Muscle of leg (tissue), 11 donors: ENCODE measurements around the gene HERPUD2. TPM values are rescaled to one million over a fixed set of nuclear protein-coding genes. Genes with fewer than 3 reads are reported as not detected.
"Not testable (repeated sequence)": the region's sequence is repeated elsewhere in the genome, so short reads cannot be mapped to it uniquely, and the experiment has no call there.

Source experiments
- DNase-seq: peaks from one replicate; pipeline ENCODE4 v3.0.0; 2013
- H3K27ac ChIP-seq: one replicate; pipeline ENCODE4 v1.5.1; 2013; ENCODE audit warnings: mild to moderate bottlenecking, low read length, control low read depth
- H3K27me3 ChIP-seq: one replicate; pipeline ENCODE4 v1.6.1; 2013; ENCODE audit warnings: low read length; ENCODE audit not compliant: control insufficient read depth, insufficient read depth
- H3K36me3 ChIP-seq: one replicate; pipeline ENCODE4 v1.6.1; 2013; ENCODE audit warnings: low read length; ENCODE audit not compliant: control insufficient read depth, insufficient read depth
- H3K4me1 ChIP-seq: one replicate; pipeline ENCODE4 v1.6.1; 2013; ENCODE audit warnings: low read length; ENCODE audit not compliant: control insufficient read depth, insufficient read depth
- H3K4me3 ChIP-seq: one replicate; pipeline ENCODE4 v1.5.1; 2013; ENCODE audit warnings: low read length, control low read depth
- H3K9me3 ChIP-seq: replicated peaks from 2 replicates; pipeline ENCODE4 v1.6.1; 2013; ENCODE audit warnings: low read depth, low read length; ENCODE audit not compliant: control insufficient read depth
- WGBS: methylation state at CpG from one replicate; pipeline ENCODE4 v1.1.5; 2013; ENCODE audit warnings: missing lambda C conversion rate; ENCODE audit not compliant: insufficient coverage; 5-methylcytosine and 5-hydroxymethylcytosine counted together
- polyA plus RNA-seq, 8 donors: library from polyadenylated mRNA; unstranded; fragments of 120-200 nt; gene quantifications; one replicate each; pipeline versions ENCODE4 v1.2.1 to v1.2.3, GENCODE V29; 2013; ENCODE audit warnings: inconsistent platforms in 1 of 8, low replicate concordance in 1 of 8; ENCODE audit not compliant: insufficient read length in 8 of 8, insufficient read depth in 1 of 8
- total RNA-seq: library from RNA; stranded (reverse); fragments of 120-200 nt; gene quantifications from one replicate; pipeline ENCODE4 v1.2.4, GENCODE V29; 2013

The HERPUD2 gene
- total and polyA plus RNA-seq, 9 donors: 15.1 to 27.0 (median 22.3) TPM

- Histone ChIP-seq H3K27me3 (no peaks in the 10 kb centered on the region), H3K9me3 (no peaks in the 10 kb centered on the region), H3K4me1 (no peaks in the 10 kb centered on the region), H3K4me3 (no peak overlapping the region), H3K27ac (no peak overlapping the region), H3K36me3 (no peaks in the 10 kb centered on the region)
- WGBS: no CpG with 5 or more reads among the region's 5 CpGs
- DNase-seq: no peak
Observed at GRCh38 chr7:35685781-35686180, 9.2 kb downstream of the HERPUD2 start.

GRCh38 chr7:35681231-35682029 lies 13.5 kb downstream of the HERPUD2 start:
- Histone ChIP-seq H3K36me3 (no peaks in the 10 kb centered on the region), H3K4me1 (no peaks in the 10 kb centered on the region), H3K27me3 (no peaks in the 10 kb centered on the region), H3K9me3 (no peaks in the 10 kb centered on the region), H3K27ac (no peak overlapping the region), H3K4me3 (no peak overlapping the region)
- DNase-seq: no peak
- WGBS: no CpG with 5 or more reads among the region's 1 CpG

GRCh38 chr7:35680403-35681013 lies 14.4 kb downstream of the HERPUD2 start:
- Histone ChIP-seq H3K27me3 (no peaks in the 10 kb centered on the region), H3K9me3 (no peaks in the 10 kb centered on the region), H3K36me3 (no peaks in the 10 kb centered on the region), H3K4me3 (no peak overlapping the region), H3K27ac (no peak overlapping the region), H3K4me1 (no peaks in the 10 kb centered on the region)
- DNase-seq: no peak
- 79% methylated on average over 1 of the region's 2 CpGs for WGBS

GRCh38 chr7:35677582-35678356 lies 17.2 kb downstream of the HERPUD2 start:
- no peak overlapping the region for H3K27ac ChIP-seq
- no peaks in the 10 kb centered on the region for H3K36me3 ChIP-seq
- no peaks in the 10 kb centered on the region for H3K4me1 ChIP-seq
- no peak for DNase-seq
- no peaks in the 10 kb centered on the region for H3K27me3 ChIP-seq
- H3K9me3 ChIP-seq: no peaks in the 10 kb centered on the region
- 100% methylated on average over 1 of the region's 3 CpGs for WGBS
- H3K4me3 ChIP-seq: no peak overlapping the region

- Histone ChIP-seq H3K27ac (no peak overlapping the region), H3K4me1 (no peaks in the 10 kb centered on the region), H3K4me3 (no peak overlapping the region), H3K36me3 (no peaks in the 10 kb centered on the region), H3K9me3 (no peaks in the 10 kb centered on the region), H3K27me3 (no peaks in the 10 kb centered on the region)
- DNase-seq: no peak
- no CpG with 5 or more reads among the region's 1 CpG for WGBS
Observed at GRCh38 chr7:35676211-35676610, 18.7 kb downstream of the HERPUD2 start.

- Histone ChIP-seq H3K36me3 (peaks cover 7% of the 10 kb centered on the region), H3K27me3 (no peaks in the 10 kb centered on the region), H3K4me1 (no peaks in the 10 kb centered on the region), H3K9me3 (peaks cover 4% of the 10 kb centered on the region), H3K4me3 (no peak overlapping the region), H3K27ac (no peak overlapping the region)
- no CpG with 5 or more reads among the region's 3 CpGs for WGBS
- no peak for DNase-seq
Observed at GRCh38 chr7:35670856-35671569, 23.9 kb downstream of the HERPUD2 start.

GRCh38 chr7:35660411-35660810 lies 34.5 kb downstream of the HERPUD2 start:
- H3K4me3 ChIP-seq, H3K9me3 ChIP-seq, H3K27me3 ChIP-seq, H3K27ac ChIP-seq, H3K4me1 ChIP-seq, H3K36me3 ChIP-seq, DNase-seq: not testable (repeated sequence)
- no CpG with 5 or more reads among the region's 4 CpGs for WGBS

- H3K36me3 ChIP-seq: no peaks in the 10 kb centered on the region
- no peaks in the 10 kb centered on the region for H3K4me1 ChIP-seq
- H3K4me3 ChIP-seq: no peak overlapping the region
- H3K9me3 ChIP-seq: no peaks in the 10 kb centered on the region
- no peak for DNase-seq
- no peak overlapping the region for H3K27ac ChIP-seq
- no CpG with 5 or more reads among the region's 1 CpG for WGBS
- no peaks in the 10 kb centered on the region for H3K27me3 ChIP-seq
Observed at GRCh38 chr7:35658606-35659201, 36.2 kb downstream of the HERPUD2 start.

DNA sequence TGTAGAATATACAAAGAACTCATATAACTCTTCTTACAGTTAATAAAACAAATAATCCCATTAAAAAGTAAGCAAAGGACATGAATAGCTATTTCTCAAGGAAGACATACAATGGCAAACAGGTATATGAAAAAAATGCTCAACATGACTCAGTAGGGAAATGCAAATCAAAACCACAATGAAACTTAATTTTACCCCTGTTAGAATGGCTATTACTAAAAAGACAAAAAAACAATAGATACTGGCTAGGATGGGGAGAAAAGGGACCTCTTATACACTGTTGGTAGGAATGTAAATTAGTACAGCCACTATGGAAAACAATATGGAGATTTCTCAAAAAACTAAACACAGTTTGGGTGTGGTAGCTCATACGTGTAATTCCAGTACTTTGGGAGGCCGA lies 37.8 kb downstream of the HERPUD2 start:
- H3K36me3 ChIP-seq: no peaks in the 10 kb centered on the region

More for the DNA sequence above, 37.8 kb downstream of the HERPUD2 start:
- no peaks in the 10 kb centered on the region for H3K27me3 ChIP-seq
- H3K4me3 ChIP-seq: no peak overlapping the region
- H3K4me1 ChIP-seq: no peaks in the 10 kb centered on the region
- no CpG with 5 or more reads among the region's 2 CpGs for WGBS
- no peak overlapping the region for H3K27ac ChIP-seq
- no peak for DNase-seq
- H3K9me3 ChIP-seq: peaks cover 5% of the 10 kb centered on the region
